Ishikawa (cell line): ENCODE results near the gene GIMAP8.

ENCODE experiments used
- EP300 ChIP-seq: IDR thresholded peaks from 2 replicates; pipeline ENCODE4 v1.6.1; 2012; ENCODE audit warnings: borderline replicate concordance
- YY1 ChIP-seq: IDR thresholded peaks from 2 replicates; pipeline ENCODE4 v1.6.1; 2012; ENCODE audit warnings: low read depth
- TF ChIP-seq, protein P1 (sequence below): IDR thresholded peaks from 2 replicates; pipeline ENCODE4 v1.6.1; 2012

DNA sequence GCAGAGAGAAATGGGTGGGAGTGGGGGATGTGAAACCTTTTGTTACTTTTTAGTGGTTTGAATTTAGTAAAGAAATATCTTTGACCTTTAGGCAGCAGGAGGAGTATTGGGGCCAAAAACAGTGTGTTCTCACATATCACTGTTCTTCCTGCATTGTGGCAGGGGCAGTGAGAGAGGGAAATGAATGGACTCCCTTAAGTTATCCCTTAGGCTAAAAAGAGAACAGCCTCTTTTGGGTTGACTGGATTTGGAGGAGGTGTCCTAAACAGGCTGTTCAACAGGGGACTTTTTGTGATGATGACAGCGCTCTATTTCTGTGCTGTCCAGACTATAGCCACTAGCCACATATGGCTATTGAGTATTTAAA is 49.0 kb upstream of the GIMAP8 start:
- TF ChIP-seq EP300 (no peak), YY1 (no peak)
- TF ChIP-seq, protein P1, sequence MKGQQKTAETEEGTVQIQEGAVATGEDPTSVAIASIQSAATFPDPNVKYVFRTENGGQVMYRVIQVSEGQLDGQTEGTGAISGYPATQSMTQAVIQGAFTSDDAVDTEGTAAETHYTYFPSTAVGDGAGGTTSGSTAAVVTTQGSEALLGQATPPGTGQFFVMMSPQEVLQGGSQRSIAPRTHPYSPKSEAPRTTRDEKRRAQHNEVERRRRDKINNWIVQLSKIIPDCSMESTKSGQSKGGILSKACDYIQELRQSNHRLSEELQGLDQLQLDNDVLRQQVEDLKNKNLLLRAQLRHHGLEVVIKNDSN: no peak
